Stimulated activated CD4-positive, alpha-beta T cell treated with anti-CD3 and anti-CD28 coated beads, TNF-alpha, amount 100 ng/mL, for 4 hours (primary cell): ENCODE measurements around the gene YIF1A.
A peak's percentile ranks its signal among the peaks of the same experiment; 100 is the strongest.
"Not testable (repeated sequence)": the region's sequence is repeated elsewhere in the genome, so short reads cannot be mapped to it uniquely, and the experiment has no call there.

ENCODE experiments used
- DNase-seq, 3 experiments: peaks; one replicate each; pipeline ENCODE4 v3.0.0-alpha.2; 2020; ENCODE audit warnings: low read depth in 3 of 3

The YIF1A gene

GRCh38 chr11:66311965-66312548 lies 23.1 kb upstream of the YIF1A start:
- peak; percentile 90 to 98 (median 95) for DNase-seq

GRCh38 chr11:66311470-66311964 lies 22.6 kb upstream of the YIF1A start:
- no peak for DNase-seq

- not testable (repeated sequence) for DNase-seq
Observed at GRCh38 chr11:66310803-66311440, 22.0 kb upstream of the YIF1A start.

- DNase-seq, result no peak
Observed at GRCh38 chr11:66310324-66310723, 21.4 kb upstream of the YIF1A start.

GRCh38 chr11:66309475-66309874 lies 20.5 kb upstream of the YIF1A start:
- no peak for DNase-seq

- no peak for DNase-seq
Observed at GRCh38 chr11:66302656-66303055, 13.7 kb upstream of the YIF1A start.

- DNase-seq, result no peak
Observed at GRCh38 chr11:66299186-66299585, 10.2 kb upstream of the YIF1A start.

GRCh38 chr11:66297610-66298009 lies 8.7 kb upstream of the YIF1A start:
- DNase-seq, result no peak

- DNase-seq, result no peak
Observed at GRCh38 chr11:66294626-66295620, 6.0 kb upstream of the YIF1A start.

GRCh38 chr11:66293777-66294625 lies 5.1 kb upstream of the YIF1A start:
- DNase-seq, result no peak

GRCh38 chr11:66293352-66293751 lies 4.4 kb upstream of the YIF1A start:
- no peak for DNase-seq

GRCh38 chr11:66292543-66293332 lies 3.8 kb upstream of the YIF1A start:
- DNase-seq, result no peak

GRCh38 chr11:66291706-66292542 lies 3.0 kb upstream of the YIF1A start, which contains the start of gene TMEM151A:
TSS of gene TMEM151A (plus strand) at chr11:66291894. CDS start at chr11:66292014, 120 bp downstream.
- no peak for DNase-seq

GRCh38 chr11:66291303-66291705 lies 2.4 kb upstream of the YIF1A start:
- no peak for DNase-seq

- no peak for DNase-seq
Observed at GRCh38 chr11:66290330-66290621, 1.3 kb upstream of the YIF1A start.

GRCh38 chr11:66289548-66290329 lies 796 bp upstream of the YIF1A start:
- DNase-seq, result peak; percentile 64 to 74 (median 65)

GRCh38 chr11:66287889-66288670 lies 863 bp downstream of the YIF1A start:
- no peak for DNase-seq

GRCh38 chr11:66287211-66287888 lies 1.6 kb downstream of the YIF1A start:
- no peak for DNase-seq
